HEK293 (cell line): ENCODE measurements around the gene BCR.
A peak's percentile ranks its signal among the peaks of the same experiment; 100 is the strongest.

ENCODE experiments used
- GLIS2 ChIP-seq: fragments of 450-650 bp; formaldehyde crosslinking; IDR thresholded peaks from 2 replicates; pipeline ENCODE4 v1.5.1; 2016; ENCODE audit warnings: missing biosample characterization, missing genetic modification characterization
- HOXC10 ChIP-seq: sonication (generic); formaldehyde crosslinking; IDR thresholded peaks from 2 replicates; pipeline ENCODE4 v1.8.1; 2023; ENCODE audit warnings: mild to moderate bottlenecking, missing genetic modification reagents
- KLF1 ChIP-seq: fragments of 450-650 bp; formaldehyde crosslinking; IDR thresholded peaks from 2 replicates; pipeline ENCODE4 v1.5.1; 2016; ENCODE audit warnings: missing biosample characterization, missing genetic modification characterization
- MZF1 ChIP-seq: fragments of 450-650 bp; formaldehyde crosslinking; IDR thresholded peaks from 2 replicates; pipeline ENCODE4 v1.5.1; 2017; ENCODE audit warnings: missing biosample characterization, missing genetic modification characterization, borderline replicate concordance
- TCF7L2 ChIP-seq: IDR thresholded peaks from 2 replicates; pipeline ENCODE4 v1.6.1; 2011; ENCODE audit warnings: low read depth, mild to moderate bottlenecking, inconsistent platforms, low read length, moderate library complexity, borderline replicate concordance
- TRIM28 ChIP-seq: IDR thresholded peaks from 2 replicates; pipeline ENCODE4 v1.6.1; 2011; ENCODE audit warnings: low read length, control low read depth, borderline replicate concordance
- ZBTB1 ChIP-seq: fragments of 450-650 bp; formaldehyde crosslinking; IDR thresholded peaks from 2 replicates; pipeline ENCODE4 v1.5.1; 2016; ENCODE audit warnings: missing biosample characterization, missing genetic modification characterization
- ZBTB26 ChIP-seq: fragments of 450-650 bp; formaldehyde crosslinking; optimal IDR thresholded peaks from 2 replicates; pipeline ENCODE3; 2016; ENCODE audit warnings: missing biosample characterization, mild to moderate bottlenecking, missing genetic modification characterization
- ZNF146 ChIP-seq: fragments of 450-650 bp; formaldehyde crosslinking; IDR thresholded peaks from 2 replicates; pipeline ENCODE4 v1.5.1; 2016; ENCODE audit warnings: missing biosample characterization, missing genetic modification characterization
- ZNF175 ChIP-seq: fragments of 450-650 bp; formaldehyde crosslinking; IDR thresholded peaks from 2 replicates; pipeline ENCODE4 v1.5.1; 2016; ENCODE audit warnings: missing biosample characterization, missing genetic modification characterization
- ZNF19 ChIP-seq: fragments of 450-650 bp; formaldehyde crosslinking; IDR thresholded peaks from 2 replicates; pipeline ENCODE4; 2016; ENCODE audit warnings: missing biosample characterization, missing genetic modification characterization, low read depth
- ZNF211 ChIP-seq: fragments of 450-650 bp; formaldehyde crosslinking; IDR thresholded peaks from 2 replicates; pipeline ENCODE4 v1.5.1; 2016; ENCODE audit warnings: low read depth, missing biosample characterization, missing genetic modification characterization
- ZNF239 ChIP-seq: fragments of 450-650 bp; formaldehyde crosslinking; IDR thresholded peaks from 2 replicates; pipeline ENCODE4 v1.5.1; 2016; ENCODE audit warnings: missing biosample characterization, missing genetic modification characterization
- ZNF274 ChIP-seq, 2 experiments: fragments of 200-500 bp in 1 of 2; fragments of 450-650 bp in 1 of 2; sonication (Bioruptor generic) in 1 of 2; formaldehyde crosslinking in 1 of 2; IDR thresholded peaks; 2 replicates each; pipeline versions ENCODE4 v1.5.1 to v1.6.1; 2014 to 2016; ENCODE audit warnings: borderline replicate concordance in 1 of 2, inconsistent platforms in 1 of 2, low read length in 1 of 2, missing biosample characterization in 1 of 2, missing genetic modification characterization in 1 of 2
- ZNF335 ChIP-seq: fragments of 450-650 bp; formaldehyde crosslinking; conservative IDR thresholded peaks from 2 replicates; pipeline ENCODE4 v1.5.1; 2016; ENCODE audit warnings: missing biosample characterization, missing genetic modification characterization
- ZNF37A ChIP-seq: fragments of 450-650 bp; IDR thresholded peaks from 2 replicates; pipeline ENCODE4 v1.5.1; 2018; ENCODE audit warnings: missing biosample characterization, missing genetic modification characterization
- ZNF473 ChIP-seq: fragments of 450-650 bp; formaldehyde crosslinking; IDR thresholded peaks from 2 replicates; pipeline ENCODE4 v1.5.1; 2017; ENCODE audit warnings: missing biosample characterization, missing genetic modification characterization
- ZNF513 ChIP-seq: fragments of 450-650 bp; IDR thresholded peaks from 2 replicates; pipeline ENCODE4 v1.5.1; 2018; ENCODE audit warnings: missing biosample characterization, missing genetic modification characterization
- ZNF544 ChIP-seq: fragments of 450-650 bp; formaldehyde crosslinking; IDR thresholded peaks from 2 replicates; pipeline ENCODE4 v1.5.0; 2017; ENCODE audit warnings: missing biosample characterization, missing genetic modification characterization
- ZNF558 ChIP-seq: fragments of 450-650 bp; formaldehyde crosslinking; IDR thresholded peaks from 2 replicates; pipeline ENCODE4 v1.5.1; 2016; ENCODE audit warnings: missing biosample characterization, missing genetic modification characterization
- ZNF660 ChIP-seq: fragments of 450-650 bp; IDR thresholded peaks from 2 replicates; pipeline ENCODE4 v1.5.1; 2018; ENCODE audit warnings: missing biosample characterization, mild to moderate bottlenecking, missing genetic modification characterization
- ZNF777 ChIP-seq: fragments of 450-650 bp; formaldehyde crosslinking; IDR thresholded peaks from 2 replicates; pipeline ENCODE4 v1.5.1; 2017; ENCODE audit warnings: missing biosample characterization, missing genetic modification characterization, borderline replicate concordance
- ZNF785 ChIP-seq: fragments of 450-650 bp; formaldehyde crosslinking; IDR thresholded peaks from 2 replicates; pipeline ENCODE4 v1.5.1; 2016; ENCODE audit warnings: missing biosample characterization, missing genetic modification characterization
- TF ChIP-seq, protein P1 (sequence below): fragments of 450-650 bp; formaldehyde crosslinking; IDR thresholded peaks from 2 replicates; pipeline ENCODE4 v1.5.1; 2016; ENCODE audit warnings: missing biosample characterization, missing genetic modification characterization, borderline replicate concordance
- TF ChIP-seq, protein P2 (sequence below): fragments of 450-650 bp; formaldehyde crosslinking; IDR thresholded peaks from 2 replicates; pipeline ENCODE4 v1.5.1; 2016; ENCODE audit warnings: missing biosample characterization, missing genetic modification characterization
- TF ChIP-seq, protein P3 (sequence below): fragments of 450-650 bp; formaldehyde crosslinking; IDR thresholded peaks from 2 replicates; pipeline ENCODE4 v1.5.1; 2016; ENCODE audit warnings: missing biosample characterization, missing genetic modification characterization

BCR gene

GRCh38 chr22:23182309-23183060, 2.2 kb downstream of the BCR start (continued):
- TF ChIP-seq, protein P1, sequence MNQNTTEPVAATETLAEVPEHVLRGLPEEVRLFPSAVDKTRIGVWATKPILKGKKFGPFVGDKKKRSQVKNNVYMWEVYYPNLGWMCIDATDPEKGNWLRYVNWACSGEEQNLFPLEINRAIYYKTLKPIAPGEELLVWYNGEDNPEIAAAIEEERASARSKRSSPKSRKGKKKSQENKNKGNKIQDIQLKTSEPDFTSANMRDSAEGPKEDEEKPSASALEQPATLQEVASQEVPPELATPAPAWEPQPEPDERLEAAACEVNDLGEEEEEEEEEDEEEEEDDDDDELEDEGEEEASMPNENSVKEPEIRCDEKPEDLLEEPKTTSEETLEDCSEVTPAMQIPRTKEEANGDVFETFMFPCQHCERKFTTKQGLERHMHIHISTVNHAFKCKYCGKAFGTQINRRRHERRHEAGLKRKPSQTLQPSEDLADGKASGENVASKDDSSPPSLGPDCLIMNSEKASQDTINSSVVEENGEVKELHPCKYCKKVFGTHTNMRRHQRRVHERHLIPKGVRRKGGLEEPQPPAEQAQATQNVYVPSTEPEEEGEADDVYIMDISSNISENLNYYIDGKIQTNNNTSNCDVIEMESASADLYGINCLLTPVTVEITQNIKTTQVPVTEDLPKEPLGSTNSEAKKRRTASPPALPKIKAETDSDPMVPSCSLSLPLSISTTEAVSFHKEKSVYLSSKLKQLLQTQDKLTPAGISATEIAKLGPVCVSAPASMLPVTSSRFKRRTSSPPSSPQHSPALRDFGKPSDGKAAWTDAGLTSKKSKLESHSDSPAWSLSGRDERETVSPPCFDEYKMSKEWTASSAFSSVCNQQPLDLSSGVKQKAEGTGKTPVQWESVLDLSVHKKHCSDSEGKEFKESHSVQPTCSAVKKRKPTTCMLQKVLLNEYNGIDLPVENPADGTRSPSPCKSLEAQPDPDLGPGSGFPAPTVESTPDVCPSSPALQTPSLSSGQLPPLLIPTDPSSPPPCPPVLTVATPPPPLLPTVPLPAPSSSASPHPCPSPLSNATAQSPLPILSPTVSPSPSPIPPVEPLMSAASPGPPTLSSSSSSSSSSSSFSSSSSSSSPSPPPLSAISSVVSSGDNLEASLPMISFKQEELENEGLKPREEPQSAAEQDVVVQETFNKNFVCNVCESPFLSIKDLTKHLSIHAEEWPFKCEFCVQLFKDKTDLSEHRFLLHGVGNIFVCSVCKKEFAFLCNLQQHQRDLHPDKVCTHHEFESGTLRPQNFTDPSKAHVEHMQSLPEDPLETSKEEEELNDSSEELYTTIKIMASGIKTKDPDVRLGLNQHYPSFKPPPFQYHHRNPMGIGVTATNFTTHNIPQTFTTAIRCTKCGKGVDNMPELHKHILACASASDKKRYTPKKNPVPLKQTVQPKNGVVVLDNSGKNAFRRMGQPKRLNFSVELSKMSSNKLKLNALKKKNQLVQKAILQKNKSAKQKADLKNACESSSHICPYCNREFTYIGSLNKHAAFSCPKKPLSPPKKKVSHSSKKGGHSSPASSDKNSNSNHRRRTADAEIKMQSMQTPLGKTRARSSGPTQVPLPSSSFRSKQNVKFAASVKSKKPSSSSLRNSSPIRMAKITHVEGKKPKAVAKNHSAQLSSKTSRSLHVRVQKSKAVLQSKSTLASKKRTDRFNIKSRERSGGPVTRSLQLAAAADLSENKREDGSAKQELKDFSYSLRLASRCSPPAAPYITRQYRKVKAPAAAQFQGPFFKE (tag by site-specific recombination): no peak
- TF ChIP-seq TRIM28 (no peak), ZNF146 (tag by site-specific recombination) (no peak), ZNF785 (tag by site-specific recombination) (no peak), ZNF175 (tag by site-specific recombination) (no peak), ZBTB1 (no peak), HOXC10 (no peak), ZNF513 (no peak), ZNF211 (tag by site-specific recombination) (no peak), MZF1 (tag by site-specific recombination) (no peak), ZNF239 (no peak), TCF7L2 (no peak), KLF1 (tag by site-specific recombination) (peak; percentile 31; the same call in 1 of the 2 replicates), ZNF335 (tag by site-specific recombination) (no peak), ZNF660 (tag by site-specific recombination) (0 out of 2 replicates have a peak, but pooled peaks have one; percentile 25), ZNF274 (IDR thresholded peaks at IDR 0.05; ENCODE audit: low read length) (no peak), ZNF274 (tag by site-specific recombination; IDR thresholded peaks at IDR 0.05; ENCODE audit: borderline replicate concordance) (0 out of 2 replicates have a peak, but pooled peaks have one; percentile 0), ZNF19 (tag by site-specific recombination) (no peak), GLIS2 (tag by site-specific recombination) (peak; percentile 61), ZNF473 (no peak), ZNF37A (tag by site-specific recombination) (no peak), ZNF544 (tag by site-specific recombination) (no peak), ZNF558 (no peak), ZNF777 (tag by site-specific recombination) (no peak), ZBTB26 (tag by site-specific recombination) (peak; percentile 21)
- TF ChIP-seq, protein P2, sequence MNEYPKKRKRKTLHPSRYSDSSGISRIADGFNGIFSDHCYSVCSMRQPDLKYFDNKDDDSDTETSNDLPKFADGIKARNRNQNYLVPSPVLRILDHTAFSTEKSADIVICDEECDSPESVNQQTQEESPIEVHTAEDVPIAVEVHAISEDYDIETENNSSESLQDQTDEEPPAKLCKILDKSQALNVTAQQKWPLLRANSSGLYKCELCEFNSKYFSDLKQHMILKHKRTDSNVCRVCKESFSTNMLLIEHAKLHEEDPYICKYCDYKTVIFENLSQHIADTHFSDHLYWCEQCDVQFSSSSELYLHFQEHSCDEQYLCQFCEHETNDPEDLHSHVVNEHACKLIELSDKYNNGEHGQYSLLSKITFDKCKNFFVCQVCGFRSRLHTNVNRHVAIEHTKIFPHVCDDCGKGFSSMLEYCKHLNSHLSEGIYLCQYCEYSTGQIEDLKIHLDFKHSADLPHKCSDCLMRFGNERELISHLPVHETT (tag by site-specific recombination): peak; percentile 44; the same call in 1 of the 2 replicates
- TF ChIP-seq, protein P3, sequence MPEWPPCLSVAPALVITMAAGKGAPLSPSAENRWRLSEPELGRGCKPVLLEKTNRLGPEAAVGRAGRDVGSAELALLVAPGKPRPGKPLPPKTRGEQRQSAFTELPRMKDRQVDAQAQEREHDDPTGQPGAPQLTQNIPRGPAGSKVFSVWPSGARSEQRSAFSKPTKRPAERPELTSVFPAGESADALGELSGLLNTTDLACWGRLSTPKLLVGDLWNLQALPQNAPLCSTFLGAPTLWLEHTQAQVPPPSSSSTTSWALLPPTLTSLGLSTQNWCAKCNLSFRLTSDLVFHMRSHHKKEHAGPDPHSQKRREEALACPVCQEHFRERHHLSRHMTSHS (tag by site-specific recombination): no peak
